ENCODE data around the gene TMEM253.

DNA sequence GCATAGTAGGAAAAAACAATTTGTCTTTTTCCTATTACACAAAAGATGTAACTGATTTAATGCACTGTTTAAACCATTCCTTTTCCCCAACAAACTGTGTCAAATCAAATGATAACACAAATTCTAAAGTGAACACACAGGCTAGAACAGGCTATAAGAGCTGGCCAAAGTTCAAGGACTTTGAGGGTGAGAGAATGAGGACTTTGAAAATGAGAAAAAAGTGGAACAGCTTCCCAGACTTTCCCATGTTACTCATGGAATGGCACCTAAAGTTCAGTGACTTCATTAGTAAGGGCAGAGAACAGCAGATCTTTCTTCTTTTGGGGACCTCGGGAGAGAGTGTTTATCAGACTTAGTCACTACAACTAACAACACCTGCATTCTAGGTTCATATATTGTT lies 22.6 kb downstream of the TMEM253 start:
- TF ChIP-seq SP1 (CRISPR knock-in tag; IDR thresholded peaks at IDR 0.05), result no peak
- no peak for TF ChIP-seq ZNF282 (CRISPR knock-in tag; IDR thresholded peaks at IDR 0.05)

Data from K562 (cell line).